ENCODE measurements around the gene VSIR. TPM values are rescaled to one million over a fixed set of nuclear protein-coding genes. Genes with fewer than 3 reads are reported as not detected.

The VSIR gene
- 26.3 to 38.8 TPM (median 33.7 TPM) in 5 replicates for total RNA-seq (2022; extraction: Qiagen RNA extraction)

GRCh38 chr10:71773221-71773971 is at the start of gene VSIR:
TSS of gene VSIR (minus strand) at chr10:71773520. CDS start at chr10:71773439, 81 bp downstream.

DNA sequence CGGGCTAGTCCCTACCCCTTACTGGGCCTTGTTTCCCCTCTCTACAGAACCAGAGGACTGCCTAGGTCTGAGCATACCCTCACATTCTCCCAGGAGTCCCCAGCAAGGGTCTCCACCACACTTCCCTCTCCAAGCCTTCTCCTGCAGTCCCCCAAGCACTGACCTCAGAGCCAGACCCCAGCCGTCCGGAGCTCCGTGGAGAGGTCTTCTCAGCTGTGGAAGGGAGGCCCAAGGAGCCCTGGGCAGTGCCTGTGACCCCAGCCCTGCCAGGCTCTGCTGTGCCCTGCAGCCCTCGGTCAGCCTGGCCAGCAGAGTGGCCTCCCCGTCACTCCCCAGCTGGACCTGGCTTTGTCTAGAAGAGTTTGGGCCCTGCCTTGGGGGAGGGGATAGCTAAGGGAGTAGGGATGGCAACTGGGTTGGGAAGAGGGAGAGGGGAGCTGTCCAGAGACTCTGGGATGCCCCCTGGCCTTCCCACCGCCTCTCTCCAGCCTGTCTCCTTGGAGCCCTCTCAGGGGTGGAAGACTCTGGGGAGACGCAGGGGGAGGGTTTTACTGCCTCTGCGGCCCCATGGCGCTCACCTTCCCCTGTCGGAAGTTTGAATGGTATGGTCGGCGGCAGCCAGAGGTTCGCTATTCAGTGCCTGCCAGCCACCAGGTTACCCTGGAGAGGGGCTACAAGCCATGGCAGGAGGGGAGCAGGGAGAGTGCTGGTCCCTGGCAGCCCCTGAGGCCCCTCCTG is 53.7 kb downstream of the VSIR start, which contains the start of gene C10orf105:
TSS of gene C10orf105 (minus strand) at position 315 of the 738 bp plus-strand sequence. CDS start 3,441 bp downstream, outside the sequence.

Other genes starting within 250 kb of the VSIR start
- not detected in 5 replicates for gene C10orf105, start 53.7 kb downstream of the VSIR start, total RNA-seq (2022; extraction: Qiagen RNA extraction)
- gene PSAP, start 77.7 kb upstream of the VSIR start, total RNA-seq (2022; extraction: Qiagen RNA extraction), result 775 to 988 TPM (median 873 TPM) in 5 replicates
- gene CHST3, start 190.9 kb upstream of the VSIR start, total RNA-seq (2022; extraction: Qiagen RNA extraction), result 41.1 to 53.7 TPM (median 47.1 TPM) in 5 replicates

Data from A549 treated with Mapracorat at 1 μM for 4 hours (cell line).